KMS-11 (cell line): ENCODE results near the gene GPS1.

Experiments
- H2AFZ ChIP-seq: fragments of 200-600 bp; sonication (generic); 2 replicates; pipeline ENCODE4 v1.6.1; 2016; ENCODE audit warnings: antibody characterized with exemption, mixed run types, low read depth
- H3K27ac ChIP-seq: fragments of 200-600 bp; sonication (generic); 2 replicates; pipeline ENCODE4 v1.6.1; 2016; ENCODE audit warnings: mild to moderate bottlenecking, mixed run types
- H3K27me3 ChIP-seq: fragments of 200-600 bp; sonication (generic); 2 replicates; pipeline ENCODE4 v1.6.1; 2017; ENCODE audit warnings: mild to moderate bottlenecking, low read depth, mixed run types, moderate library complexity; ENCODE audit not compliant: insufficient read depth
- H3K36me3 ChIP-seq: fragments of 200-600 bp; sonication (generic); 2 replicates; pipeline ENCODE4 v1.6.1; 2017; ENCODE audit warnings: mild to moderate bottlenecking, mixed run types; ENCODE audit not compliant: insufficient read depth
- H3K4me1 ChIP-seq: fragments of 200-600 bp; sonication (generic); 2 replicates; pipeline ENCODE4 v1.6.1; 2016; ENCODE audit warnings: mild to moderate bottlenecking, low read depth, mixed run types; ENCODE audit not compliant: poor library complexity, severe bottlenecking
- H3K4me2 ChIP-seq: fragments of 200-600 bp; sonication (generic); 2 replicates; pipeline ENCODE4 v1.7.0; 2016; ENCODE audit warnings: mild to moderate bottlenecking, mixed run types
- H3K4me3 ChIP-seq: fragments of 200-600 bp; sonication (generic); IDR thresholded peaks from 2 replicates; pipeline ENCODE4 v1.6.1; 2017; ENCODE audit warnings: low read depth, low read length, mixed read lengths; ENCODE audit not compliant: insufficient read depth
- H3K79me2 ChIP-seq: fragments of 200-600 bp; sonication (generic); 2 replicates; pipeline ENCODE4 v1.6.1; 2016; ENCODE audit warnings: low read depth, mixed run types; ENCODE audit not compliant: insufficient read depth
- H3K9ac ChIP-seq: fragments of 200-600 bp; sonication (generic); 2 replicates; pipeline ENCODE4 v1.6.1; 2016; ENCODE audit warnings: mild to moderate bottlenecking, mixed run types
- H4K20me1 ChIP-seq: fragments of 200-600 bp; sonication (generic); 2 replicates; pipeline ENCODE4 v1.6.1; 2016; ENCODE audit warnings: mild to moderate bottlenecking, mixed run types; ENCODE audit not compliant: insufficient read depth
- CTCF ChIP-seq: fragments of 200-600 bp; sonication (generic); conservative IDR thresholded peaks from 2 replicates; pipeline ENCODE4 v1.6.1; 2017; ENCODE audit warnings: low read depth, mild to moderate bottlenecking, antibody characterized with exemption, low read length, moderate library complexity, mixed read lengths

The GPS1 gene

GRCh38 chr17:82031885-82032627 lies 19.6 kb upstream of the GPS1 start:
- peak overlapping the region; percentile 77 for H3K9ac ChIP-seq
- H3K27ac ChIP-seq = peak overlapping the region; percentile 28; the same call in 1 of the 2 replicates
- H3K27me3 ChIP-seq = no peaks in the 10 kb centered on the region
- H3K4me3 ChIP-seq = no peak overlapping the region
- H2AFZ ChIP-seq = peak overlapping the region; percentile 59
- no peaks in the 10 kb centered on the region for H3K36me3 ChIP-seq
- TF ChIP-seq CTCF = no peak
- H3K79me2 ChIP-seq = no peaks in the 10 kb centered on the region; the same call in 1 of the 2 replicates
- peak overlapping the region; percentile 92 for H3K4me2 ChIP-seq
- no peaks in the 10 kb centered on the region for H4K20me1 ChIP-seq
- H3K4me1 ChIP-seq = peaks cover 15% of the 10 kb centered on the region

GRCh38 chr17:82033359-82034085 lies 18.2 kb upstream of the GPS1 start:
- H2AFZ ChIP-seq = no peak overlapping the region
- no peaks in the 10 kb centered on the region for H3K36me3 ChIP-seq
- no peak for TF ChIP-seq CTCF
- H3K27me3 ChIP-seq = no peaks in the 10 kb centered on the region
- H3K27ac ChIP-seq = no peak overlapping the region
- H3K4me3 ChIP-seq = no peak overlapping the region
- H3K4me2 ChIP-seq = peak overlapping the region; percentile 92; the same call in 1 of the 2 replicates
- H3K4me1 ChIP-seq = peaks cover 21% of the 10 kb centered on the region
- no peaks in the 10 kb centered on the region for H4K20me1 ChIP-seq
- H3K9ac ChIP-seq = no peak overlapping the region
- no peaks in the 10 kb centered on the region; the same call in 1 of the 2 replicates for H3K79me2 ChIP-seq

- no peak for TF ChIP-seq CTCF
- Histone ChIP-seq H3K9ac (no peak overlapping the region), H3K4me2 (no peak overlapping the region), H3K27me3 (no peaks in the 10 kb centered on the region), H3K4me3 (no peak overlapping the region), H2AFZ (no peak overlapping the region), H3K27ac (no peak overlapping the region), H3K4me1 (peaks cover 21% of the 10 kb centered on the region), H3K79me2 (no peaks in the 10 kb centered on the region; the same call in 1 of the 2 replicates), H4K20me1 (no peaks in the 10 kb centered on the region), H3K36me3 (no peaks in the 10 kb centered on the region)
These were observed 17.2 kb upstream of the GPS1 start for GRCh38 chr17:82034371-82035011.

- no peak overlapping the region for H3K4me2 ChIP-seq
- no peak overlapping the region for H3K4me3 ChIP-seq
- H2AFZ ChIP-seq = no peak overlapping the region
- no peak overlapping the region for H3K27ac ChIP-seq
- no peaks in the 10 kb centered on the region for H4K20me1 ChIP-seq
- no peak for TF ChIP-seq CTCF
- H3K27me3 ChIP-seq = no peaks in the 10 kb centered on the region
- peaks cover 14% of the 10 kb centered on the region for H3K4me1 ChIP-seq
- no peaks in the 10 kb centered on the region for H3K36me3 ChIP-seq
- H3K79me2 ChIP-seq = no peaks in the 10 kb centered on the region; the same call in 1 of the 2 replicates
- no peak overlapping the region for H3K9ac ChIP-seq
These were observed 16.2 kb upstream of the GPS1 start for GRCh38 chr17:82035488-82035887.
